Measurements from ENCODE around the gene USE1.
A peak's percentile ranks its signal among the peaks of the same experiment; 100 is the strongest.
"Not testable (repeated sequence)": the region's sequence is repeated elsewhere in the genome, so short reads cannot be mapped to it uniquely, and the experiment has no call there.

USE1 gene, protein sequence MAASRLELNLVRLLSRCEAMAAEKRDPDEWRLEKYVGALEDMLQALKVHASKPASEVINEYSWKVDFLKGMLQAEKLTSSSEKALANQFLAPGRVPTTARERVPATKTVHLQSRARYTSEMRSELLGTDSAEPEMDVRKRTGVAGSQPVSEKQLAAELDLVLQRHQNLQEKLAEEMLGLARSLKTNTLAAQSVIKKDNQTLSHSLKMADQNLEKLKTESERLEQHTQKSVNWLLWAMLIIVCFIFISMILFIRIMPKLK

DNA sequence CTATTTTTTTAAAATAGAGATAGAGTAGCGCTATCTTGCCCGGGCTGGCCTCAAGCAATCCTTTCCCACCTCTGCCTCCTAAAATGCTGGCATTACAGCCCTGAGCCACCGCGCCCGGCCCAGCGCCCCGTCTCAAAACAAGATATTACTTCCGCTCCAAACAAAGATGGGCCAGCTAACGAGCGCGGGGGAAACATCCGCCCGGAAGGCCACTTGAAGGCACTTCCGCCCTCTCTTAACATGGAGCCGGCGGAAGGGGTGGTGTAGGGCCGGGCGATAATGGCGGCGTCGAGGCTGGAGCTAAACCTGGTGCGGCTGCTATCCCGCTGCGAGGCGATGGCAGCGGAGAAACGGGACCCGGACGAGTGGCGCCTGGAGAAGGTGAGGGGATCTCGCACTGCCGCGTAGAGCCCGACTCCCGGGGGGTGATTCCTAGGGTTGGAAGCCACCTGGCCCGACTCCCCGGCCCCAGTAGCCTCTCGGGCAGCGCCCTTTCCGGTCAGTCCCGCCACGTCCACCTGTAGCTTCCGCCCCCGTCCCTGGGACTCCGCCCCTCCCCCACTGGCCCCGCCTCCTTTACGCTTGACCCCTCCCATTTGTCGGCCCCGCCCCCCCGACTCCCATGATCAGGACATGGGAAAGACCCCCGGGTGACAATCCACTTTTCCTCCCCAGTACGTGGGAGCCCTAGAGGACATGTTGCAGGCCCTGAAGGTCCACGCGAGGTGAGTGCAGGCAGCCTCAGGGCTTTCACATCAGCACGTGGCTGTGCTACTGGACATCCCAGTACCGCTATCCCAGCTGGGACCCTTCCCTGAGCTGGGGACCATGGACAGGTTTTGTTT lies at the start of gene USE1:
TSS of gene USE1 (plus strand) at position 231 of the 845 bp plus-strand sequence. CDS start at position 280, 49 bp downstream.
- peak; percentile 60 to 96 (median 88) for DNase-seq

DNA sequence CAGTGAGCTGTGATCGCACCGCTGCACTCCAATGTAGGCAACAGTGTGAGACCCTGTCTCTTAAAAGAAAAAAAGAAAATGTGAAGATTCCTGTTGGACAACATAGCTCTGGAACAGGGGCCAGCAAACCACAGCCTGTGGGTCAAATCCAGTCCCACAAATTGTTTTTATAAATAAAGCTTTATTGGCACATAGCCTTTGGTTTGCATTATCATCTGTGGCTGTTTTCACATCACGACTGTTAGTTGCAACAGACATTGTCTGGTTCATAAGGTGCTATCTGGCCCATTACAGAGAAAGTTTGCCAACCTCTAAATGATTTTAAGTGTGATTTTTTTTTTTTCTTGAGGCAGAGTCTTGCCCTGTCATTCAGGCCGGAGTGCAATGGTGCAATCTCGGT lies 49.4 kb upstream of the USE1 start:
- no peak for DNase-seq

DNA sequence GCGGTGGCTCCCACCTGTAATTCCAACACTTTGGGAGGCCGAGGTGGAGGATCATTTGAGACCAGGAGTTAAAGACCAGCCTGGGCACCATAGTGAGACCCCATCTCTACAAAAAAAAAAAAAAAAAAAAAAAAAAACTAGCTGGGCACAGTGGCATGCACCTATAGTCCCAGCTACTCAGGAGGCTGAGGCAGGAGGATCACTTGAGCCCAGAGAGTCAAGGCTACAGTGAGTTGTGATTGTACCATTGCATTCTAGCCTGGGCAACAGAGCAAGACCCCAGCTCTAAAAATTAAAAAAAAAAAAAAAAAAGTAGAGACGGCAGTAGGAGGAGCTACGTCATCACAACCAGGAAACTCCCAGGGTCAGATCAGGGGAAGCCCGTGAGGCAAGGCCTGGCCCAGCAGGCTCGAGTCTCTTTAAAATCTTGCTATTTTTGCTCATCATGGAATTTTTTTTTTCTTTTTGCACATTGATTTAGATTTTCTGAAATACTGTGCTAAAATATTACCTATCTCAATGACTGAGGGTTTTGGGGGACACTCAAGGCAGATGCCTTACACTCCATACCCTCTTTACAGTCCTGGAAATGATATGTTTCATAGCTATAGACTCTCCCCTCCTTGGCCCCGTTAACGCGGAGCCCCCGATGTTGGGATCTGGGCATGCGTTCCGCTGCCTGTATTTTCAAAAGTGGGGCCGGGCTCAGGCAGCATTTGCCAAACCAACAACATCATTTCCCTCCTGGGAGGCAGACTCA lies 44.4 kb upstream of the USE1 start:
- no peak for DNase-seq

DNA sequence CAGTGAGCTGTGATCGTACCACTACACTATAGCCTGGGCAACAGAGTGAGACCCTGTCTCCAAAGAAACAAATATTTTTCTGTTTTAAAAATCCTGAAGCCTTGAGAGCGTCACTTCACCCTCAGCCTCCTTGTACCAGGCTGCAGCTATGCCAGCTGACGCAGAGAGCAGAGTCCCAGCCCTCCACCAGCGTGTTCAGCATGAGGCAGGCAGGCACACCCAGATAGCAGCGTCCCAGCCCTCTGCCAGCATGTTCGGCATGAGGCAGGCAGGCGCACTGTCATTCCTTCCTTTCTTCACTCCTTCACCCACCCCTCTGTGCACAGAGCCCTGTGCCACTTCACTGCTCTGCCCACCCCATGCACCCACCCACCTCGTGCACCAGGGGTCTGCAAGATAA lies 43.3 kb upstream of the USE1 start:
- DNase-seq: no peak

DNA sequence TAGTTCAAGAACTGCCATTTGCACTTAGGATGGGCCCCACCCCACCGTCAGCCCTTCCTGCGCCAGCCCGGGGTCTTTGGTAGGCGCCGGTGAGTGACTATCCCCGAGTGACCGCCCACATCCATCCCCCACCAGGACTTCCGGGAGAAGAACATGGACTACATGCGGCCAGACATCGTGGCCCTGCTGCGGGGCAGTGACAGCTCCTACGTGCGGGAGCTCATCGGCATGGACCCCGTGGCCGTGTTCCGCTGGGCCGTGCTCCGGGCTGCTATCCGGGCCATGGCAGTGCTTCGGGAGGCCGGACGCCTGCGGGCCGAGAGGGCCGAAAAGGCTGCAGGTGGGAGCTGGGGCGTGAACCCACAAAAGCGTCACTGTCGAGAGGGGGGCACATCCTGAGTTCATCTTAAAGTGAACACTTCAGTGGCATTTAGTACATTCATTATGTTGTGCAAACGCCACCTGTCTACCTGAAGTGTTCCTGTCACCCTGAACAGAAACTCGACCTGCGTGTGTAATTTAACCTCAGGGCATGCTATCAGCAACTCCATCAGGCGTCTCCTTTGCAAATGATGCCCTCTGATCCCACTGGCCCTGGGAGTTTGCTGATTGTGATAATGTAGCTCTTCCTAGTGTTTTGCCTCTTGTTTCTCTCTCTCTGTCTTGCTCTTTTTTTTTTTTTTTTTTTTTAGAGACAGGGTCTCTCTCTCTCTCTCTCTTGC lies 42.4 kb upstream of the USE1 start:
- no peak for DNase-seq

DNA sequence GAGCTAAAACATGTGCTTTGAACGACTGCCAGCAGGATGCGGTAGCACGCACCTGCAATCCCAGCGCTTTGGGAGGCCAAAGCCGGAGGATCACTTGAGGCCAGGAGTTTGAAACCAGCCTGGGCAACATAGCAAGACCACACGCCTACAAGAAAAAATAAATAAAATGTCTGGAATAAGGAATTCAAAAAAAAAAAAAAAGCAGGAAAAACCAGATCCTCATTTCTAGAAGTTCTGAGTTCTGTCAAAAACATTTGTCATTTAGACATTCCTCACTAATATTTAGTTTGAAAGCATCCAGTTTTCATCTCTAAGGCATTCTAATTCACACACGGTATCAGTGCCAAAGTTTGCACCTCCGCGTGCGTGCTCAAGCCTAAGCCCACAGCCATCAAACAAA lies 36.9 kb upstream of the USE1 start:
- no peak for DNase-seq

DNA sequence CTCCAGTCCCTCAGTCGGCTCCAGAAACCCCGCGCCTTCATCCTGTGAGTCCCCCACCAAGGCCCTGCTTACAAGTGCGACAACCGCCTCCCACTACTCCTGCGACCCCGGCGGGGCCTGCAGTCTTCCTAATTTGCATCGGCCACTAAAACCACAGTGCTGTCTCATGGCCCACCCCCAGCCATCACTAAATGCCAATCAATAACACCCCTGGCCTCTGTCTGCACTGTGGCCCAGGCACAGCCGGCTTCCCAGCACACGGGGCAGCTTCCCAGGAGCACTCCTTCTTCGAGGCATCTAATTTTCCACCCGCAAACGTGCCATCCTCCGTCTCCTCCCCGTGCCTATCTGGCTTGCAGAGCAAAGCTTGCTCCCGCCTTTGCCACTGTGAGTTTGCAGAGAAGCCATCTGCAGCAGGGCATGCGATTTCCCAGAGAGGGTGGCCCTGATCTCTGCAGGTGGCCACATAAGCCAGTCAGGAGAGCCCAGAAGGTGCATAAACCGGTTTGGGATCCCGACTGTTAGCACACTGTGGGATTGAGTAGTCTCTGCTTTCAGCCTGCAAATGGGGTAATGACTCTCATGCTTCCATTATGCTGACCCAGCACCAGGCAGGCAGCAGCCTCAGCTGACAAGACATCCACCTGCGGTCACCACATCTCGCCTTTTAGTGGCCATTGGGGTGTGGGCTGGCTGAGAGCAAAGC lies 34.0 kb upstream of the USE1 start:
- no peak for DNase-seq

DNA sequence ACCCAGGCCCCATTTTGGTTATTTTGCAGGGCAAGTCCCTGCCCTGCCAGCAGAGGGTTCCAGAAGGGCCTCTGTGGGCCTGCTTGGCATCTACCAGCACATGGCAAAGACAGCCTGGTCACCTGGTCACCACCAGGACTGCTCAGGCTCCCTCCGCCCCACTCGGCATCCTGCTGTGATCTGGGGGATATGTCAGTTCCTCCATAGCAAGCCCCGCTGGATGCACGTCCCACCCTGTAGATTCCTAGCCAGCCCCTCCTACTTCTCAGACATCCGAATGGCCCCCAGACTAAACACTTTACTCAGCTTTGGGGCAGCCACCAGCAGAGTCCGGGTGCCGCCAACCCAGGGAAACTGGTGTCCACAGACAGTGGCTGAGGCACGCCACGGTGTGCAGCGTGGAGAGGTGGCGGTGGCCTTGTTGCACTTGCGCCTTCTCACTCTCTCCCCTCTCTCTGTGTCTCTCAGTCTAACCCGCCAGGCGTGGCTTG lies 31.8 kb upstream of the USE1 start:
- no peak for DNase-seq

DNA sequence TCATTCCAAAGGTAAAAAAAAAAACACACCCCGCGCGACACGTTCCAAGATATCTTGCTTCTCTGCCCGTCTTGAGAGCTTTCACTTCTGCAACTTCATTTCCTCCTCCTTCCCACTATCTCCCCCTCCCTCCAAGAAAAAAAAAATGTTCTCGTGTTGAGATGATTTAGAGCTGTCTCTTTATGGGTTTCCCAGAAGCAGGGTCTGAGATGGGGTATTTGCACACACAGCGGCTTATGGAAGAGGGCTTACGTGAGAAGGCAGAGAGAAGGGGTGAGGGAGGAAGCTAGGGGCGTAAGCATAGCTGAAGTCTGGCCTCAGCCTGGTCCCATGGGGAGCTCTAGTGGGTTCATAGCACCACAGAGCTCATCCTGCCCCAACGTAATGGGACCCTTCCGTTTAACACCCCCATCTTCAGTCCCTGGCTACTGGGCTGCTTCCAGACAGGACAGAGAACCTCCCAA lies 31.3 kb upstream of the USE1 start:
- no peak for DNase-seq

DNA sequence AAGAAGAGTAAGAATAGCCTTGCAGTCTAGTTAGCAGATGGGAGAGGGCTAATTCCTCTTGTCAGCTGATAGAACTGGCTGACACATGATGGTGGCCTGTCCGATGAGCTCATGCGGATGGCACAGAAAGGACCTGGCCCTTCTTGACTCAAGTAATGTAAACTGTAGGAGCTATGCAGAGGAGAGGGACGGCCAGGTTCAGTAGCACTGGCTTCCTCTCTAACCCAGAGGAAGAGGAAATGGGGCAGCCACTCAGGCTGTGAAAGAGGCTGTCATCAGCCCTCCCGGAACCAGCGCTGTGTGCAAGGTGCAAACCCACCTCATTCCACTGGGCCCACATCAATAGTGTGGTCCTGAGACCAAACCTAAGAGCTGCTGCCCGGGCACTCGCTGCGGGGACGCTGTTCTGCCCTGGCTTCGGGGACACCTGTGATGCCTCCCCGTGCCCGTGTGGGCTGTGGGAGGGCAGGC lies 30.8 kb upstream of the USE1 start:
- no peak for DNase-seq

DNA sequence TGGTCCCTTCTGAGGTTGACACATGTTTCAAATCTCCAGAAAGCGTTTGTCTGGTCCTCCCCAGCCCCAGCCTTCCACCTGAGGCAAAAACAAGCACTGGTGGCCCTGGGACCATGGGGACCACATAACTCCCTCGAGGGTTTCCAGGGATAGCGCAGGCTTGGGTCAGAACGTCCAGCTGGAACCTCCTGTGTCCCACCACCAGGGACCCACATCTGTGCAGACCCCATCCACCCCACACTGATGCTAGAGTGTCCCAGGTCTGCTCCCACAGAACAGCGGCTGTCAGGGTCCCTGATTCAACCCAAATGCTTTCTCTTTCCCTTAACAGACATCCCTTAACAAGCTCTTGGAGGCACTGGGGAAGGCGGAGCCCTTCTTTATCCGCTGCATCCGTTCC lies 29.6 kb upstream of the USE1 start:
- no peak for DNase-seq

DNA sequence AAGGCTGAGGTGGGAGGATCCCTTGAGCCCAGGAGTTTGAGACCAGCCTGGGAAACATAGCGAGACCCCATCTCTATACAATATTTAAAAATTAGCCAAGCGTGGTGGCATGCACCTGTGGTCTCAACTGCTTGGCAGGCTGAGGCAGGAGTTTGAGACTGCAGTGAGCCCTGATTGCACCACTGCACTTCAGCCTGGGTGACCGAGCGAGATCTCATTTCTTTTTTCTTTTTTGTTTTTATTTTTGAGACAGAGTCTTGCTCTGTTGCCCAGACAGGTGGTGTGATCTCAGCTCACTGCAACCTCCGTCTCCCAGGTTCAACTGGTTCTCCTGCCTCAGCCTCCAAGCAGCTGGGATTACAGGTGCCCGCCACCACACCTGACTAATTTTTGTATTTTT lies 23.4 kb upstream of the USE1 start:
- not testable (repeated sequence) for DNase-seq

DNA sequence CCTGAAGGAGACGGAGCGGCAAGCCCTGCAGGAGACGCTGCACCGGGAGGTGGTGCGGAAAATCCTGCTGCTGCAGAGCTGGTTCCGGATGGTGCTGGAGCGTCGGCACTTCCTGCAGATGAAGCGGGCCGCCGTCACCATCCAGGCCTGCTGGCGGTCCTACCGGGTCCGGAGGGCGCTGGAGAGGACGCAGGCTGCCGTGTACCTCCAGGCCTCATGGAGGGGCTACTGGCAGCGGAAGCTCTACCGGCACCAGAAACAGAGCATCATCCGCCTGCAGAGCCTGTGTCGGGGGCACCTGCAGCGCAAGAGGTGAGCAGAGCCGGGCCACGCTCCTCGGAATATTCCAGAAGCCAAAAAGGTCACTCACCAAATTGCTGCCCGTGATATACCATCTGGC lies 22.4 kb upstream of the USE1 start:
- DNase-seq: no peak

DNA sequence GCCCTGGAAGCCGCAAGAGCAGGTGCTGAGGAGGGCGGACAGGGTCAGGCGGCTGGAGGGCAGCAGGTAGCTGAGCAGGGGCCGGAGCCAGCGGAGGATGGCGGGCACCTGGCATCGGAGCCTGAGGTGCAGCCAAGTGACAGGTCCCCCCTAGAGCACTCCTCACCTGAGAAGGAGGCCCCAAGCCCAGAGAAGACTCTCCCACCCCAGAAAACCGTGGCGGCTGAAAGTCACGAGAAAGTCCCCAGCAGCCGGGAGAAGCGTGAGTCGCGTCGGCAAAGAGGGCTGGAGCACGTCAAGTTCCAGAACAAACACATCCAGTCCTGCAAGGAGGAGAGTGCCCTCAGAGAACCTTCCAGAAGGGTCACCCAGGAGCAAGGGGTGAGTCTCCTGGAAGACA lies 20.5 kb upstream of the USE1 start:
- DNase-seq: no peak

DNA sequence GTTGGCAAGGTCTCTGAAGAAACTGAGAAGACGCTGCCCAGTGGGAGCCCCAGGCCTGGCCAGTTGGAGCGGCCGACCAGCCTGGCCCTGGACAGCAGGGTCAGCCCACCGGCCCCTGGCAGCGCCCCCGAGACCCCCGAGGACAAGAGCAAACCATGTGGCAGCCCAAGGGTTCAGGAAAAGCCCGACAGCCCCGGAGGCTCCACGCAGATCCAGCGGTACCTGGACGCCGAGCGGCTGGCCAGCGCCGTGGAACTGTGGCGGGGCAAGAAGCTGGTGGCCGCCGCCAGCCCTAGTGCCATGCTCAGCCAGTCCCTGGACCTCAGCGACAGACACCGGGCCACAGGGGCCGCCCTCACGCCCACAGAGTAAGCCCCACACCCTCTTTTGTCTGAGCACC lies 20.1 kb upstream of the USE1 start:
- no peak for DNase-seq

DNA sequence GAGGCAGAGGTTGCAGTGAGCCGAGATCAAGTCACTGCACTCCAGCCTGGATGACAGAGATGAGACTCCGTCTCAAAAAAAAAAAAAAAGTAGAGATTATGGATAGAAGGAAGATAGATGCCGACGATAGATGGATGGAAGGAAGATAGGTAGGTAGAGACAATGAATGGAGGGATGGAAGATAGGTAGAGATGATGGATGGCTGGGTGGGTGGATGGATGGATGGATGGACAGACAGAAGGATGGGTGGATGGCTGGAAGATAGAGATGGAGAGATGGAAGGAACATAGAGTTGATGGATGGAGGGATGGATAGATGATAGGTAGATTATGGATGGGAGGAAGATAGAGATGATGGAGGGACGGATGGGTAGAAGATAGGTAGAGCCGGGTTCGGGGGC lies 18.5 kb upstream of the USE1 start:
- DNase-seq: no peak

DNA sequence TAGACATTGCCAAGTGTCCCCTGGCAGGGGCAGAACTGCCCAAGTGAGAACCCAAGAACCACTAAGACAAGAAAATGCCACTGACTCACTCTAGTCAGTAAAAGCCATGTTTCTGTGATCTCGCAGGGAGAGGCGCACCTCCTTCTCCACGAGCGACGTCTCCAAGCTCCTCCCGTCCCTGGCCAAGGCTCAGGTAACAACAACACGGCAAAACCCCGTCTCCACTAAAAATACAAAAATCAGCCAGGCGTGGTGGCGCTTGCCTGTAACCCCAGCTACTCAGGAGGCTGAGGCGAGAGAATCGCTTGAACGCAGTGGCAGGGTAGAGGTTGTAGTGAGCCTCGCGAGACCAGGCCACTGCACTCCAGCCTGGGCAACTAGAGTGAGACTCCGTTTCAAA lies 17.5 kb upstream of the USE1 start:
- DNase-seq: no peak

DNA sequence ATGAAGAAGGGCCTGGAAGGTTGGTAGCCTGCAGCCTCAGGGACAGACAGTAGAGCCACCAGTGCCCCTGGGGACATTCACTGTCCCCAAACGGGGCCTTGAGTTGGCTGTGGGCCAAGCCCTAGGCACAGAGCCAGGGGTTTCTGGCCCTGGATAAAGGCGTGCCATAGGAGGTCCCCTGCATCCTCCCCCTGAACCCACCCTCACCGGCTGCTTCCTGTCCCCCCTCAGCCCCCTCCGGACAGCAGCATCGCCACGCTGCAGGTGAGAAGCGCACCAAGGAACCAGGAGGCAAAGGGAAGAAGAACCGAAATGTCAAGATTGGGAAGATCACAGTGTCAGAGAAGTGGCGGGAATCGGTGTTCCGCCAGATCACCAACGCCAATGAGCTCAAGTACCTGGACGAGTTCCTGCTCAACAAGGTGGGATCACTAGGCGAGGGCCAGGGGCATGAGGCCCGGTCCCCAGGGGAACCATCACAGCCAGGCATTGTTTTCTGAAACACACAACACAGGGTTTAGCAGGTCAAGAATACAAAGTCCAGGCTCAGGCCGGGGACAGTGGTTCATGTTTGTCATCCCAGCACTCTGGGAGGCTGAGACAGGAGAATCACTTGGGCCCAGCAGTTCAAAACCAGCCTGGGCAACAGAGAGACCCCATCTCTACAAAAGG lies 14.6 kb upstream of the USE1 start:
- DNase-seq: no peak

DNA sequence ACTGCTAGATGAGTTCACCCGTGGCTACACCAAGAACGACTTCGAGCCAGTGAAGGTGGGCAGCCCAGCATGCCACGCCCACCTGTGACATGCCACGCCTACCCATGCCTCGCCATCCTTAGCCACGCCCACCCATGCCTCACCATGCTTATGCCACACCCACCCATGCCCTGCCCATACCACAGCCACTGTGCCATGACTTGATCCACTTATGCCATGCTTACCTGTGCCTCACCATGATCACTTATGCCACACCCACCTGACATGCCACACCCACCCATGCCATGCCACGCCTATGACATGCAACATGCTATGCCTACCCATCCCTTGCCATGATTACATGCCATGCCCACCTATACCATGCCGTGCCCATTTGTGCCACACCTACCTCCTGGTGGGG lies 12.9 kb upstream of the USE1 start:
- DNase-seq: no peak

DNA sequence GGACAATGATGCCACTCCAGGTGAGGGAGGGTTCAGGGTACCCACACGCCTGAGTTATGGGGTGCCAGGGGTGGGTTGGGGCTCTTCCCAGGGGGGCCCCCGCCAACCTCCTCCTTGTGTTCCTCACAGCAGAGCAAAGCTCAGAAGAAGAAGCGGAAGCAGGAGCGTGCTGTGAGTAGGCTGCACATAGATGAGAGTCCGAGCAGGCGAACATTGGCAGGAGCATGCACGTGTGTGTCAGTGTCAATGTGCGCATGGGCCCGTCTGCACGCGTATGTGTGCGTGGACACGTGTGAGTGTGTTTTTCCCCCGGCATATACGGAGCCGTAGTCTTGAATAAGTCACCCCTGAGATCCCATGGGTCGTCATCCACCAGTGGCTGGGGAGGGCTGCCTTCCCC lies 12.4 kb upstream of the USE1 start:
- no peak for DNase-seq
